Erythroblast (primary cell): ENCODE results near the gene IFT52.

Experiments
- GATA1 ChIP-seq: IDR thresholded peaks from 2 replicates; pipeline ENCODE4 v1.6.1; 2011; ENCODE audit warnings: low read depth, mild to moderate bottlenecking, control low read depth, low read length, moderate library complexity
- POLR2A ChIP-seq: IDR thresholded peaks from 2 replicates; pipeline ENCODE4 v1.6.1; 2011; ENCODE audit warnings: mild to moderate bottlenecking, low read length

GRCh38 chr20:43565758-43566104 lies 25.0 kb upstream of the IFT52 start:
- TF ChIP-seq POLR2A: no peak
- TF ChIP-seq GATA1: no peak
